Pancreas (tissue), 10 donors: ENCODE results near the gene ATP2C2. TPM values are rescaled to one million over a fixed set of nuclear protein-coding genes. Genes with fewer than 3 reads are reported as not detected.

Experiments
- ATAC-seq, 4 donors: fragments of 200-7000 bp; cut with Tn5 transposase; one replicate each; pipeline versions ENCODE4 v1.8.0 to v1.9.1; 2020; ENCODE audit warnings: mild to moderate bottlenecking in 4 of 4, moderate library complexity in 4 of 4
- DNase-seq, 6 donors: peaks; one replicate each; pipeline ENCODE4 v3.0.0-alpha.2; 2020
- FAIRE-seq: peaks from 2 replicates; lab custom pipeline; 2012; peaks lifted over from hg19 to GRCh38; lab: Jason Lieb, UNC
- H3K27ac ChIP-seq, 4 donors: fragments of 200-600 bp; sonication (generic); 1 replicate in 3 of 4; 2 replicates in 1 of 4; pipeline versions ENCODE4 v1.5.0 to v1.8.0; 2020
- H3K27me3 ChIP-seq, 4 donors: fragments of 200-600 bp; one replicate each; pipeline ENCODE4 v1.8.0; 2021
- H3K36me3 ChIP-seq, 3 donors: fragments of 200-600 bp; sonication (generic) in 1 of 3; one replicate each; pipeline versions ENCODE4 v1.5.0 to v1.8.0; 2020 to 2021
- H3K4me1 ChIP-seq, 3 donors: fragments of 200-600 bp; one replicate each; pipeline ENCODE4 v1.8.0; 2021
- H3K4me3 ChIP-seq, 4 donors: fragments of 200-600 bp; sonication (generic) in 2 of 4; one replicate each; pipeline versions ENCODE4 v1.5.0 to v1.8.0; 2020 to 2021
- H3K9me3 ChIP-seq, 4 donors: fragments of 200-600 bp; one replicate each; pipeline ENCODE4 v1.8.0; 2021
- WGBS, 2 donors: extraction: QIAGEN DNeasy Blood & Tissue Kit; methylation state at CpG; one replicate each; pipeline ENCODE4 v1.1.7; 2013; 5-methylcytosine and 5-hydroxymethylcytosine counted together
- intact Hi-C, 3 donors: fragments of 100-400 bp; cut with DNase I; formaldehyde crosslinking; loops; one replicate each; pipeline versions ENCODE4 v1.11.1 to v1.14.2; 2022
- polyA plus RNA-seq, 2 donors: library from polyadenylated mRNA; stranded (reverse); fragments of 200-250 nt; gene quantifications; one replicate each; pipeline ENCODE4 v1.2.3, GENCODE V29; 2013
- total RNA-seq, 6 donors: library from RNA; stranded (reverse); fragmentation: NEBNext Ultra II Directional in 4 of 6; extraction: Animal tissue kit (Norgen Biotek cat#: 25700) in 4 of 6; gene quantifications; one replicate each; pipeline versions ENCODE4 v1.2.1 to v1.2.4, GENCODE V29; 2021 to 2023
- TF ChIP-seq, protein P1 (sequence below), 4 donors: fragments of 200-600 bp; sonication (generic) in 3 of 4; IDR thresholded peaks; one replicate each; pipeline versions ENCODE4 v1.5.0 to v1.8.0; 2021; ENCODE audit warnings: antibody characterized with exemption in 4 of 4
- donor health status: healthy with polysubstance abuse.
- donor health status: DM: no; HTN: no; CAD: no; lungs with moderate emphysema.
- donor health status: DM: no; HTN: no; CAD: no.
- donor health status: control.
- donor health status: control.
- donor health status: Bipolar disorder and iron deficiency.
- donor health status: DM: yes; HTN: yes; CAD: no.
- donor health status: DM: no; HTN: no; CAD: no.
- donor health status: DM: no; HTN: no; CAD: no.
- donor health status: DM: yes; HTN: yes; CAD: no.

The ATP2C2 gene
- total and polyA plus RNA-seq, 8 donors = 0.47 to 6.3 (median 2.2) TPM

- no peaks in the 10 kb centered on the region for H3K4me1 ChIP-seq
- TF ChIP-seq, protein P1, sequence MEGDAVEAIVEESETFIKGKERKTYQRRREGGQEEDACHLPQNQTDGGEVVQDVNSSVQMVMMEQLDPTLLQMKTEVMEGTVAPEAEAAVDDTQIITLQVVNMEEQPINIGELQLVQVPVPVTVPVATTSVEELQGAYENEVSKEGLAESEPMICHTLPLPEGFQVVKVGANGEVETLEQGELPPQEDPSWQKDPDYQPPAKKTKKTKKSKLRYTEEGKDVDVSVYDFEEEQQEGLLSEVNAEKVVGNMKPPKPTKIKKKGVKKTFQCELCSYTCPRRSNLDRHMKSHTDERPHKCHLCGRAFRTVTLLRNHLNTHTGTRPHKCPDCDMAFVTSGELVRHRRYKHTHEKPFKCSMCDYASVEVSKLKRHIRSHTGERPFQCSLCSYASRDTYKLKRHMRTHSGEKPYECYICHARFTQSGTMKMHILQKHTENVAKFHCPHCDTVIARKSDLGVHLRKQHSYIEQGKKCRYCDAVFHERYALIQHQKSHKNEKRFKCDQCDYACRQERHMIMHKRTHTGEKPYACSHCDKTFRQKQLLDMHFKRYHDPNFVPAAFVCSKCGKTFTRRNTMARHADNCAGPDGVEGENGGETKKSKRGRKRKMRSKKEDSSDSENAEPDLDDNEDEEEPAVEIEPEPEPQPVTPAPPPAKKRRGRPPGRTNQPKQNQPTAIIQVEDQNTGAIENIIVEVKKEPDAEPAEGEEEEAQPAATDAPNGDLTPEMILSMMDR (IDR thresholded peaks at IDR 0.05) = no peak
- DNase-seq (peak in 1 of 6 donors; percentile 38), ATAC-seq (no peak), FAIRE-seq (no peak)
- no peak overlapping the region for H3K4me3 ChIP-seq
- intact Hi-C loops = loop anchor here in 1 of 3 donors (10.0 kb wide), 1 partner anchor 202 kb away; no protein-coding TSS in a partner anchor
- H3K27ac ChIP-seq = no peak overlapping the region
- WGBS, 2 donors = 91 to 93% methylated on average over 17 of the region's 17 CpGs
- H3K36me3 ChIP-seq = peaks cover 0 to 6% (median 0%) of the 10 kb centered on the region in 3 donors
- H3K27me3 ChIP-seq = no peaks in the 10 kb centered on the region
- H3K9me3 ChIP-seq = no peaks in the 10 kb centered on the region
These were observed 118.4 kb downstream of the ATP2C2 start for GRCh38 chr16:84486551-84487235.

DNA sequence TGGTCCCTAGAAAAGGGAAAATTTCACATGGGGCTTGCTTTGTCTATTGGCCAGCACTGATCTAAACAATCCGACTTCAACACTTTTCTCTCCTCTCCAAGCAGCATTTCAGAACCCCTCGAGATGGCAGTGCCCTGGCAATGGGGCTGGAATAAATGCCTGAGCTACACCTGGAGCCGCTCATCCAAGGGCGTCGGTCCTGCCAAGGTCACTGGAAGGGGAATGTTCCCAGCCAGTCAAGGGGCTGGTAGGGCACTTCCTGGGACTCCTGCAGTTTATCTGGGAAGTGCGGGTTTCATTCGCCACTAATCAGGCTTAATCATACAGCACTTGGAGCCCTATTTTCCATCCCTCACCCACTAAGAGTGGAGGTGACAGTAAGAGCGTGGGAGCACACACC, 119.0 kb downstream of the ATP2C2 start:
- intact Hi-C loops = loop anchor here in 1 of 3 donors (10.0 kb wide), 1 partner anchor 203 kb away; no protein-coding TSS in a partner anchor
- Histone ChIP-seq H3K9me3 (no peaks in the 10 kb centered on the region), H3K36me3 (peaks cover 0 to 6% (median 0%) of the 10 kb centered on the region in 3 donors), H3K27ac (no peak overlapping the region), H3K27me3 (no peaks in the 10 kb centered on the region), H3K4me1 (no peaks in the 10 kb centered on the region), H3K4me3 (no peak overlapping the region)
- ATAC-seq (peak in 2 of 4 donors; percentile 40 to 61), DNase-seq (no peak), FAIRE-seq (no peak)
- TF ChIP-seq, protein P1 (IDR thresholded peaks at IDR 0.05) = no peak
- 43 to 45% methylated on average over 8 of the region's 8 CpGs for WGBS, 2 donors

DNA sequence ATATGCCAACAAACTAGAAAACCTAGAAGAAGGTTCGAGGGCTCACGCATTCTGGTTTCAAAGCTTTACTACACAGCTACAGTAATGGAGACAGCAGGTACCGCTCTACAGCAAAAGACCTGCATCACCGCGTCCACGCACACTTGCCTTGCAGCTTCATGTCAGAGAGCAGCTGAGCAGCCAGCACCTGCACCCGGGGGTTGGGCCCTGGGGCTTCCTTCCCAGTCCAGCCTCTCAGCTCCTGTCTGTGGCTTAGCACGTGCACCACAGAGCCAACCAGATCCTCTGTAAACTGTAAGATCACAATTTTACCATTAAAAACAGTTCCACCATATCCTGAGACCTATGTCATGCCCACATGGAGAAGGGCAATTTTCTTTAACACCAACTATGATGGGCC, 120.8 kb downstream of the ATP2C2 start:
- intact Hi-C loops = loop anchor here in 1 of 3 donors (10.0 kb wide), 1 partner anchor 204 kb away; no protein-coding TSS in a partner anchor
- DNase-seq (no peak), ATAC-seq (no peak), FAIRE-seq (no peak)
- Histone ChIP-seq H3K4me3 (no peak overlapping the region), H3K27me3 (no peaks in the 10 kb centered on the region), H3K27ac (no peak overlapping the region), H3K9me3 (no peaks in the 10 kb centered on the region), H3K4me1 (no peaks in the 10 kb centered on the region), H3K36me3 (peaks cover 0 to 6% (median 0%) of the 10 kb centered on the region in 3 donors)
- WGBS, 2 donors = 87% methylated on average over 8 of the region's 8 CpGs
- TF ChIP-seq, protein P1 (IDR thresholded peaks at IDR 0.05) = no peak

- Histone ChIP-seq H3K36me3 (peaks cover 0 to 20% (median 3%) of the 10 kb centered on the region in 3 donors), H3K4me3 (no peak overlapping the region), H3K9me3 (no peaks in the 10 kb centered on the region), H3K4me1 (no peaks in the 10 kb centered on the region), H3K27ac (no peak overlapping the region), H3K27me3 (no peaks in the 10 kb centered on the region)
- 94 to 96% methylated on average over 11 of the region's 11 CpGs for WGBS, 2 donors
- TF ChIP-seq, protein P1 (IDR thresholded peaks at IDR 0.05) = no peak
- intact Hi-C loops = no loop called here
- FAIRE-seq = no peak
- no peak for ATAC-seq
- DNase-seq = no peak
These were observed 127.2 kb downstream of the ATP2C2 start for GRCh38 chr16:84495506-84495905.

- TF ChIP-seq, protein P1 (IDR thresholded peaks at IDR 0.05) = no peak
- no peak for FAIRE-seq
- whole genome bisulfite sequencing, 2 donors = 93 to 96% methylated on average over 3 of the region's 3 CpGs
- ATAC-seq = no peak
- H3K4me3 ChIP-seq = no peak overlapping the region
- H3K4me1 ChIP-seq = no peaks in the 10 kb centered on the region
- no peaks in the 10 kb centered on the region for H3K27me3 ChIP-seq
- intact Hi-C loops = no loop called here
- no peaks in the 10 kb centered on the region for H3K9me3 ChIP-seq
- H3K27ac ChIP-seq = no peak overlapping the region
- no peak for DNase-seq
- peaks cover 0 to 20% (median 3%) of the 10 kb centered on the region in 3 donors for H3K36me3 ChIP-seq
These were observed 128.7 kb downstream of the ATP2C2 start for GRCh38 chr16:84496991-84497390.
